HG03159 (cell line): ENCODE data around the gene LTC4S.

Experiments used
- ATAC-seq: cut with Tn5 transposase; IDR thresholded peaks from one replicate; pipeline ENCODE4 v1.9.1; 2021; ENCODE audit warnings: mild to moderate bottlenecking, moderate library complexity; ENCODE audit not compliant: unreplicated experiment

The LTC4S gene

GRCh38 chr5:179805529-179806249 is 11.9 kb downstream of the LTC4S start:
- ATAC-seq, result peak; percentile 34

GRCh38 chr5:179806250-179807048 is 12.7 kb downstream of the LTC4S start, which contains the start of gene MGAT4B:
Gene MGAT4B, minus strand, starts transcription at chr5:179806866. Its CDS starts 283 bp downstream, at chr5:179806583.
- peak; percentile 66 for ATAC-seq

- ATAC-seq, result no peak
These were observed 18.5 kb downstream of the LTC4S start for GRCh38 chr5:179812135-179812825.

- ATAC-seq, result no peak
These were observed 19.3 kb downstream of the LTC4S start for GRCh38 chr5:179812997-179813607.

GRCh38 chr5:179814090-179814489 is 20.3 kb downstream of the LTC4S start:
- no peak for ATAC-seq

- no peak for ATAC-seq
These were observed 21.9 kb downstream of the LTC4S start for GRCh38 chr5:179815491-179816249.

GRCh38 chr5:179816401-179816795 is 22.6 kb downstream of the LTC4S start:
- no peak for ATAC-seq

GRCh38 chr5:179816796-179817469 is 23.1 kb downstream of the LTC4S start:
- ATAC-seq, result no peak

- no peak for ATAC-seq
These were observed 23.7 kb downstream of the LTC4S start for GRCh38 chr5:179817470-179817840.

GRCh38 chr5:179817890-179818745 is 24.3 kb downstream of the LTC4S start:
- ATAC-seq, result no peak

- peak; percentile 54 for ATAC-seq
These were observed 25.0 kb downstream of the LTC4S start for GRCh38 chr5:179818746-179819295.

- no peak for ATAC-seq
These were observed 25.7 kb downstream of the LTC4S start for GRCh38 chr5:179819296-179820126.

GRCh38 chr5:179820127-179820482 is 26.3 kb downstream of the LTC4S start:
- ATAC-seq, result no peak

- ATAC-seq, result peak; percentile 36
These were observed 26.9 kb downstream of the LTC4S start, which contains the start of gene SQSTM1 for GRCh38 chr5:179820483-179821297. Gene SQSTM1, plus strand, starts transcription at chr5:179820905. Its CDS starts 32 bp downstream, at chr5:179820937.

GRCh38 chr5:179821298-179822058 is 27.7 kb downstream of the LTC4S start:
- peak; percentile 44 for ATAC-seq

- ATAC-seq, result no peak
These were observed 28.3 kb downstream of the LTC4S start for GRCh38 chr5:179822059-179822432.
